K562 (cell line): ENCODE data around the gene DCTN1. TPM values are rescaled to one million over a fixed set of nuclear protein-coding genes. Genes with fewer than 3 reads are reported as not detected.

ENCODE experiments used
- ATF1 ChIP-seq, 2 experiments: fragments of 450-650 bp in 1 of 2; IDR thresholded peaks; 2 replicates each; pipeline ENCODE4 v1.6.1; 2016; ENCODE audit warnings: missing compliant biosample characterization in 1 of 2, missing genetic modification characterization in 1 of 2
- E2F3 ChIP-seq: fragments of 250-450 bp; sonication (Bioruptor Pico); IDR thresholded peaks from 2 replicates; pipeline ENCODE4 v1.4.0; 2020; ENCODE audit warnings: mild to moderate bottlenecking
- TBP ChIP-seq: optimal IDR thresholded peaks from 2 replicates; pipeline ENCODE3; 2011; ENCODE audit warnings: low read depth, low read length, improper control_type of control experiment
- polyA plus RNA-seq, 8 experiments: library from polyadenylated mRNA; depleted of rRNA in 4 of 8; stranded (reverse) in 5 of 8; unstranded in 3 of 8; fragments of >200 nt; fragmentation: Nextera tagmentation in 2 of 8; fragmentation: Illumina TruSeq in 1 of 8; extraction: Ambion mirVana in 2 of 8; extraction: Trizol in 1 of 8; gene quantifications; 2 replicates each; pipeline versions ENCODE4 v1.2.1 to v1.2.3, GENCODE V29; 2011 to 2014; ENCODE audit warnings: inconsistent platforms in 1 of 8, missing spikeins in 1 of 8
- total RNA-seq, 7 experiments: library from RNA; depleted of rRNA in 6 of 7; stranded (reverse); fragments of >200 nt in 6 of 7; fragmentation: Illumina TruSeq in 2 of 7; extraction: Trizol in 2 of 7; gene quantifications; 2 replicates each; pipeline versions ENCODE4 v1.2.1 to v1.2.3, GENCODE V29; 2011 to 2021; ENCODE audit warnings: low replicate concordance in 1 of 7
- TF ChIP-seq, protein P1 (sequence below), 2 experiments: fragments of 450-650 bp; IDR thresholded peaks; 2 replicates each; pipeline ENCODE4 v1.6.1; 2016; ENCODE audit warnings: mild to moderate bottlenecking in 2 of 2, borderline replicate concordance in 1 of 2, low read depth in 1 of 2, moderate library complexity in 1 of 2
- TF ChIP-seq, protein P2 (sequence below): sonication (generic); IDR thresholded peaks from 2 replicates; pipeline ENCODE4 v1.6.1; 2016
- TF ChIP-seq, protein P3 (sequence below): fragments of 450-650 bp; formaldehyde crosslinking; IDR thresholded peaks from 2 replicates; pipeline ENCODE4 v1.4.0; 2020; ENCODE audit warnings: mild to moderate bottlenecking, mixed read lengths
- TF ChIP-seq, protein P4 (sequence below): IDR thresholded peaks from 2 replicates; pipeline ENCODE4 v1.6.1; 2011; ENCODE audit not compliant: insufficient read length; ENCODE audit errors: extremely low read depth

The DCTN1 gene
- total and polyA plus RNA-seq, 9 of the 15 experiments (the other 6 are each of a cell fraction or from before 2014, with no cell fraction given), result 23.9 to 71.7 (median 45.0) TPM

DNA sequence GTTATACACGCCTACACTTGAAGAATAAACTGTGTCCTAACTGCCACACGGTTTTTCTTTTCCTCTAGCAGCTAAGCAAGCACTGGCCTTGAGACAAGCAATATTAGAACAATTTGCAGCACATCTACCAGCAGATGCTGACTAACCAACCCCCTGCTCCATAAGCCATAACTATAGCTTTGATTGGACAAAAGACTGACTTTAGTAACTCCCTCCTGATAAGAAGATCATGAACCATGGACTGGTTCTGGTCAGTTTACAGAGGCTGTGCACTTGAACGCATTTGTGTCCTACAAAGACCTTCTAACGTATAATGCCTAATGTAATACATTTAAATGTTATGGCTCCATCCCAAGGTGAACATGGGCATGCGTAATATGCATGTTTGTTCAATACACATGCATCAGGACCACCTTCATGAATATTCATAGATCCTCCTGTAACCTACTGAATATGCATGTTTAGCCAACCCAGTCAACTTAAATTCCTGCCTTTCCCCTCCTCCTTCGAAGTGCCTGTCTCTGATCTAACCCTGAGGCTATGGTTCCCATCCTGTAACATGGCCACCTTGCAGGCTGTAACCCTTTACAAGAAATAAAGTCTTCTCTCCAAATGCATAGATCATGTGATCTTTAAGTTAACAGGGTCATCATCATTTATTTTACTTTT, 63.4 kb downstream of the DCTN1 start (continued):
- TF ChIP-seq, protein P1, sequence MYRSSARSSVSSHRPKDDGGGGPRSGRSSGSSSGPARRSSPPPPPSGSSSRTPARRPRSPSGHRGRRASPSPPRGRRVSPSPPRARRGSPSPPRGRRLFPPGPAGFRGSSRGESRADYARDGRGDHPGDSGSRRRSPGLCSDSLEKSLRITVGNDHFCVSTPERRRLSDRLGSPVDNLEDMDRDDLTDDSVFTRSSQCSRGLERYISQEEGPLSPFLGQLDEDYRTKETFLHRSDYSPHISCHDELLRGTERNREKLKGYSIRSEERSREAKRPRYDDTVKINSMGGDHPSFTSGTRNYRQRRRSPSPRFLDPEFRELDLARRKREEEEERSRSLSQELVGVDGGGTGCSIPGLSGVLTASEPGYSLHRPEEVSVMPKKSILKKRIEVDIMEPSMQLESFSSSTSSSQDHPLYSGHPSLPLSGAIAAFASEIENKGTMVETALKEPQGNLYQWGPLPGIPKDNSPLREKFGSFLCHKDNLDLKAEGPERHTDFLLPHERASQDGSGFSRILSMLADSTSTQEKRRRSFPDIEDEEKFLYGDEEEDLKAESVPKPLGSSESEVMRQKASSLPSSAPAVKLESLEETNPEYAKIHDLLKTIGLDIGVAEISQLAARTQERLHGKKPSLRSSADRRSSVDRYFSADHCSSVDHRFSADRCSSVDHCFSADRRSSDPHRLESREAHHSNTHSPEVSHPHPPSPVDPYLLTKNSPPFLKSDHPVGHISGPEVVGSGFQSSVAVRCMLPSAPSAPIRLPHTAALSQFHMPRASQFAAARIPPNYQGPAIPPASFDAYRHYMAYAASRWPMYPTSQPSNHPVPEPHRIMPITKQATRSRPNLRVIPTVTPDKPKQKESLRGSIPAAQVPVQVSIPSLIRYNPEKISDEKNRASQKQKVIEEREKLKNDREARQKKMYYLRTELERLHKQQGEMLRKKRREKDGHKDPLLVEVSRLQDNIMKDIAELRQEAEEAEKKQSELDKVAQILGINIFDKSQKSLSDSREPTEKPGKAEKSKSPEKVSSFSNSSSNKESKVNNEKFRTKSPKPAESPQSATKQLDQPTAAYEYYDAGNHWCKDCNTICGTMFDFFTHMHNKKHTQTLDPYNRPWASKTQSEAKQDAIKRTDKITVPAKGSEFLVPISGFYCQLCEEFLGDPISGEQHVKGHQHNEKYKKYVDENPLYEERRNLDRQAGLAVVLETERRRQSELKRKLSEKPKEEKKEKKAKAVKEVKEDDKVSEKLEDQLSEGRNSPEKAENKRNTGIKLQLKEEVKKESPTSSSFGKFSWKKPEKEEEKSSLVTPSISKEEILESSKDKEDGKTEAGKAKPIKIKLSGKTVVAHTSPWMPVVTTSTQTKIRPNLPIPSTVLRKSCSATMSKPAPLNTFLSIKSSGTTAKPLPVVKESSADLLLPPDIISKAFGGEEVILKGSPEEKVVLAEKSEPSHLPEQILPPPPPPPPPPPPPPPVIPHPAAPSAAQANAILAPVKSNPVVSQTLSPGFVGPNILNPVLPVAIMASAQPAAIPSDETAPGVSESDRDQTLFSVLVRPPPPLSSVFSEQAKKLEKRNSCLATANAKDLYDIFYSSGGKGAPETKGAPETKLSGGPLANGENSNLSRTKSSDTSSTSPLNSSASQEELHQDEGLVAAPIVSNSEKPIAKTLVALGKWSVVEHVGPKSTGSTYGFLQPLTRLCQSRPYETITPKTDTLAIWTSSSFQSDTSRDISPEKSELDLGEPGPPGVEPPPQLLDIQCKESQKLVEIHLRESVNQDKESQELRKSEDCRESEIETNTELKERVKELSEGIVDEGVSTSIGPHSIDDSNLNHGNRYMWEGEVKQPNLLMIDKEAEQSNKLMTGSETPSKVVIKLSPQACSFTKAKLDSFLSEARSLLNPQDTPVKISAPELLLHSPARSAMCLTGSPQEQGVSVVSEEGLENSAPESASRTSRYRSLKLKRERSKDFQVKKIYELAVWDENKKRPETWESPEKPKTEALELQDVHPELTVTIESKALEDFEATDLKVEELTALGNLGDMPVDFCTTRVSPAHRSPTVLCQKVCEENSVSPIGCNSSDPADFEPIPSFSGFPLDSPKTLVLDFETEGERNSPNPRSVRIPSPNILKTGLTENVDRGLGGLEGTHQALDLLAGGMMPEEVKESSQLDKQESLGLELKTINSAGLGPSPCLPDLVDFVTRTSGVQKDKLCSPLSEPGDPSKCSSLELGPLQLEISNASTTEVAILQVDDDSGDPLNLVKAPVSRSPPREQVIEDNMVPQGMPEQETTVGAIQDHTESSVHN (IDR thresholded peaks at IDR 0.05; ENCODE audit: borderline replicate concordance in 1 of 2, low read depth in 1 of 2), result no peak
- TF ChIP-seq, protein P2, sequence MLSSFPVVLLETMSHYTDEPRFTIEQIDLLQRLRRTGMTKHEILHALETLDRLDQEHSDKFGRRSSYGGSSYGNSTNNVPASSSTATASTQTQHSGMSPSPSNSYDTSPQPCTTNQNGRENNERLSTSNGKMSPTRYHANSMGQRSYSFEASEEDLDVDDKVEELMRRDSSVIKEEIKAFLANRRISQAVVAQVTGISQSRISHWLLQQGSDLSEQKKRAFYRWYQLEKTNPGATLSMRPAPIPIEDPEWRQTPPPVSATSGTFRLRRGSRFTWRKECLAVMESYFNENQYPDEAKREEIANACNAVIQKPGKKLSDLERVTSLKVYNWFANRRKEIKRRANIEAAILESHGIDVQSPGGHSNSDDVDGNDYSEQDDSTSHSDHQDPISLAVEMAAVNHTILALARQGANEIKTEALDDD, result peak; percentile 50; the same call in 1 of the 2 replicates
- TF ChIP-seq, protein P3, sequence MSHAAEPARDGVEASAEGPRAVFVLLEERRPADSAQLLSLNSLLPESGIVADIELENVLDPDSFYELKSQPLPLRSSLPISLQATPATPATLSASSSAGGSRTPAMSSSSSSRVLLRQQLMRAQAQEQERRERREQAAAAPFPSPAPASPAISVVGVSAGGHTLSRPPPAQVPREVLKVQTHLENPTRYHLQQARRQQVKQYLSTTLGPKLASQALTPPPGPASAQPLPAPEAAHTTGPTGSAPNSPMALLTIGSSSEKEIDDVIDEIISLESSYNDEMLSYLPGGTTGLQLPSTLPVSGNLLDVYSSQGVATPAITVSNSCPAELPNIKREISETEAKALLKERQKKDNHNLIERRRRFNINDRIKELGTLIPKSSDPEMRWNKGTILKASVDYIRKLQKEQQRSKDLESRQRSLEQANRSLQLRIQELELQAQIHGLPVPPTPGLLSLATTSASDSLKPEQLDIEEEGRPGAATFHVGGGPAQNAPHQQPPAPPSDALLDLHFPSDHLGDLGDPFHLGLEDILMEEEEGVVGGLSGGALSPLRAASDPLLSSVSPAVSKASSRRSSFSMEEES, result peak; percentile 75
- peak; percentile 73 for TF ChIP-seq TBP
- no peak for TF ChIP-seq ATF1 (CRISPR knock-in tag; IDR thresholded peaks at IDR 0.05)
- TF ChIP-seq ATF1 (tag; IDR thresholded peaks at IDR 0.05), result 0 out of 2 replicates have a peak, but pooled peaks have one; percentile 17
- TF ChIP-seq E2F3 (CRISPR knock-in tag), result no peak
- TF ChIP-seq, protein P4, sequence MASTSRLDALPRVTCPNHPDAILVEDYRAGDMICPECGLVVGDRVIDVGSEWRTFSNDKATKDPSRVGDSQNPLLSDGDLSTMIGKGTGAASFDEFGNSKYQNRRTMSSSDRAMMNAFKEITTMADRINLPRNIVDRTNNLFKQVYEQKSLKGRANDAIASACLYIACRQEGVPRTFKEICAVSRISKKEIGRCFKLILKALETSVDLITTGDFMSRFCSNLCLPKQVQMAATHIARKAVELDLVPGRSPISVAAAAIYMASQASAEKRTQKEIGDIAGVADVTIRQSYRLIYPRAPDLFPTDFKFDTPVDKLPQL, result peak; percentile 51
